ENCODE results near the gene RDH11.

Gene RDH11

GRCh38 chr14:67645414-67645813 lies 50.1 kb downstream of the RDH11 start:
- DNase-seq: no peak

GRCh38 chr14:67644428-67644827 lies 51.1 kb downstream of the RDH11 start:
- peak in 1 of 14 donors; percentile 3 for DNase-seq

- no peak for DNase-seq
These were observed 51.9 kb downstream of the RDH11 start for GRCh38 chr14:67643713-67644112.

- no peak for DNase-seq
These were observed 53.4 kb downstream of the RDH11 start for GRCh38 chr14:67641902-67642749.

DNA sequence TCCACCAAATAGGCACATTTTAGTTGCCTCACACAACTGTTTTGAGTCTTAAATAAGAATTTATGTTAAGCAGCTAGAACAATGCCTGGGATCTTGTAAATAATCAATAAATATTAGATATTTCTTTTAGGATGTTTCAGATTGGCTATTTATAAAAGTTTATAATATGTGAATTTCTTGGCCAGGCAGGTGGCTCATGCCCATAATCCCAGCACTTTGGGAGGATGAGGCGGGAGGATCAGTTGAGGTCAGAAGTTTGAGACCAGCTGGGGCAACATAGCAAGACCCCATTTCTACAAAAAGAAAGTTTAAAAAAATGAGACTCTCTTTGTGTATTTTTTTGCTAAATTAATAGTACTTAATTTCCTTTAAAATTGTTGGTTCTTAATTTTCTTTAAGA lies 54.1 kb downstream of the RDH11 start:
- DNase-seq: no peak

GRCh38 chr14:67638642-67639041 lies 56.9 kb downstream of the RDH11 start:
- no peak for DNase-seq

- no peak for DNase-seq
These were observed 59.1 kb downstream of the RDH11 start for GRCh38 chr14:67636361-67636919.

- DNase-seq: no peak
These were observed 62.0 kb downstream of the RDH11 start for GRCh38 chr14:67633451-67634147.

DNA sequence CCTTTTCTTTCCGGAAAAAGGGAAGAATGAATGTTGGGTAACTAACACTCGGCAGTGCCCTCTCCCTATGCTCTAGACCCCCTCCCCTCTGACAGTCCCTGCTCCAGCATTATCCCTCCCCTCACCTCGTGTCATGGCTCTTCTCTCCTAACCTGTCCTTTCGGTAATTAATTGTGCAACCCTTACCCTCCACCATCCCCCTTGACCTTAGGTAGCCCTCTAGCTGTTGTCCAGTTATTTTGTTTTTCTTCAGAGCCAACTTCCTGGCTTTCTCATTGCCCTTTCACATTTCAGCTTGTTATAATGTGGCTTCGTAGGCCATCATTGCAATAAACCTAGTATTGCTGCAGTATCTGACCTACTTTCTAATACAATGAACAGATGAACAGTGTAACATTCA lies 64.6 kb downstream of the RDH11 start:
- no peak for DNase-seq

- DNase-seq: no peak
These were observed 65.4 kb downstream of the RDH11 start for GRCh38 chr14:67630186-67630585.

DNA sequence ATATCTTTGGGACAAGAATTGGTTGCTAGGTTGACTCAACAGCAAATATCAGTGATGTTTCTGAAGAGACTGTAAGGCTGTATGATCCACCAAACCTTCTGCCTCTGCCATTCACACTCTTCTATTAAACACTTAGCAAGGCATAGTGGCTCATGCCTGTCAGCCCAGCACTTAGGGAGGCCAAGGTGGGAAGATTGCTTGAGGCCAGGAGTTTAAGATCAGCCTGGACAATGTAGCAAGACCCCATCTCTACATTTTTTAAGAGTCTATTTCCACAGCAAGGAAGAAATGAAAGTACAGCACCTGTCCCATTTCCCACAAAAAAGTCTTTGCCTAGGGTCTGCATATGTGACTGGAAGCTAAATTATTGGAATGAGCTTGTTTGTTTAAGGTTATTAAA lies 68.0 kb downstream of the RDH11 start:
- DNase-seq: no peak
